ENCODE measurements around the gene SOX5.
"Not testable (repeated sequence)": the region's sequence is repeated elsewhere in the genome, so short reads cannot be mapped to it uniquely, and the experiment has no call there.

Gene SOX5

DNA sequence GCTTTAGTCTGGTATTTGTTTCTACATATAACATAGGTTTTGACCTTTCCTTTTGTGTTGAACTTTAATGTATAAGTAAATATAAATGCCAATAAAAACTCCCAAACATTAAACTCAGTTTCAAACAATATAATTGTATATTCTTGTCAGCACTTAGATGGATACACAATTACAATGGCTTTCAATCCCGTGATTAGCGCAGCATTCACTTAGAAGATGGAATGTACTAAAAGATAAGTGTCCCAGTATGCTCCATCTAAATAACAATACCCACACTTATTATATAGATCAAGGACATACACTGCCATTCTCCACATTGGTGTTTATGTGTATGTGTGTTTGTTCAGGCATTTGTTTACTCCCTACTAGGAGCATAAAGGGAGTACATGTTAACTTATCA is 193.1 kb downstream of the SOX5 start:
- no peak for DNase-seq (ENCODE audit: low read depth)

DNA sequence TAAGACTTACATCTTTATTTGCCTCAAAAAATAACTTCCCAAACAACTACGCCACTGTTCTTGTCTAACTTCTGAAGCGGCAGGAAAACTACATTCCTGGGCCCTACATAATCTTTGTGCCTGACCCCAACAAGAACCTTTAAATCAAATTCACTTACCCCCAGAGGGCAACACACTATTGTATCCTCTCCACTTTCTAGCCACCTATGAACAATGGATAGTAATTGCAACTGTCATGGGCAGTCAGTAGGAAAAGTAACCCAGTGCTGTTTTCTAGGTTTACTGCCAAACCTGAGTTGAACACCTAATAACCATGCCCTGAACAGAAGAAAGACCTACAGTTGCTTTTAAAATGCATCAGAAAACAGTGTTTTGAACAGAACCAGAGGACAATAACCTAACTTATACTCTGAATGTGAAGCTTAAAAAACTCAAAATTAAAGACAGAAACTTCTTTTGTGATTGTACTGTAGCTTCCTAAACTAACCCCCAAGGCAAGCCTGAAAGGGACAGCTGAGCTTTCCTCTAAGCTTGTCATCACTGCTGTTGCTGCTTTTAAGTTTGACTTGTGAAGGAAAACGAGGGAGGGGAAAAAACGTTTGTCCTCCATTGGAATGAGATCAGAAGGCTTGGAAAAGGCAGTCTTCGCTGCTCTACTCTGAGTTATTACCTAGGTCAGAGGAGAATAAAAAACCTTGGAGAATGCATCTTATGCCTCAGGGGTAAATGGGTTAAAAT is 195.7 kb downstream of the SOX5 start:
- DNase-seq (ENCODE audit: low read depth), result no peak

DNA sequence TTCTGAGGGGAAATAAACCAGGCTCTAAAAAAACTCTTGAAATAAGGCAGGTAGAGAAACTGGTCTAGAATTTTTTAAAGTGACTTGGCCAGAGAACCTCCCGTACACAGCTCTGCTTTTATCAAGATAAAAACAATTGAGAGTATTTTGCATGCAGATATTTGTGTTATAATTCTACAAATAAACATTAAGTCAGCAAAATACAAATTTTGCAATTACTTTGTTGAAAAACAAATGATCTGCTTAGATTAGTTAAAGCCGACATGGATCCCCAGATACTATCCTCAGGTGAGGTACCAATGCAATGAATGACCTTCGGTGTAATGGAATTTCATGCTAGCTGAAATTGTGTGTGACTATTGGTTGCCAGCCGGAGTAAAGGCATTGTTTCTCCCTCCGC is 197.2 kb downstream of the SOX5 start:
- no peak for DNase-seq (ENCODE audit: low read depth)

DNA sequence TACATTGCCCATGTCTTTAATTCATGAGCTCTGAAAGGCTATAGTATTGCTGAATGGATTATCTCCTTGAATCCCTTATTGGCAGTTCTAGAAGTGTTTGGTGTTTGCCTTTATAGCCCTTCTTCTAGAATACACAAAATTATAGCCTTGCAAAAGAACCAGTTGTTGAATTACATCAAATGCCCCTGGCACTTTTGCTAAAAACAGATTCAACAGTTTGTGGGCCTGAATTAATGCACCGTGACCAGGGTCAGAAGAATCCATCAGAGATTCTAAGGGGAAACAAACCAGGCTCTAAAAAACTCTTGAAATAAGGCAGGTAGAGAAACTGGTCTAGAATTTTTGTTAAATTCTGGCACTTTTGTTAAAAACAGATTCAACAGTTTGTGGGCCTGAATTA is 197.8 kb downstream of the SOX5 start:
- no peak for DNase-seq (ENCODE audit: low read depth)

DNA sequence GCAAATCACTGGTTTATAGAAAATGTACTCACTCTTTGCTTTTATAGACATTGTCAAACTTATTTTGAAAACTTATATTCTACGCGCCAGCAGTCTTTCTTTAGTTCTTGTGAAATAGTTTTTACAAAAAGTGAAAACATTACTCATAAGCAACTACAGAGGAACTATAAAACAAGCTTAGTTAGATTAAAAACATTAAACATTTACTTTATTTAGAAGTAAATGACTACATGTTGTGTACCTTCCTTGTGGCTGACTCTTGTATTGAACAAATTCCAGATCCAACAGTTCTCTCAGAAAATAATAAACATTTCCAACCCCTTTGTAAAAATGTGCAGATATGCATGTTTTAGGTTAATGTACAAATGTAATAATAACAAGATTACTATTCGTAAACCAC is 198.5 kb downstream of the SOX5 start:
- DNase-seq (ENCODE audit: low read depth), result no peak

DNA sequence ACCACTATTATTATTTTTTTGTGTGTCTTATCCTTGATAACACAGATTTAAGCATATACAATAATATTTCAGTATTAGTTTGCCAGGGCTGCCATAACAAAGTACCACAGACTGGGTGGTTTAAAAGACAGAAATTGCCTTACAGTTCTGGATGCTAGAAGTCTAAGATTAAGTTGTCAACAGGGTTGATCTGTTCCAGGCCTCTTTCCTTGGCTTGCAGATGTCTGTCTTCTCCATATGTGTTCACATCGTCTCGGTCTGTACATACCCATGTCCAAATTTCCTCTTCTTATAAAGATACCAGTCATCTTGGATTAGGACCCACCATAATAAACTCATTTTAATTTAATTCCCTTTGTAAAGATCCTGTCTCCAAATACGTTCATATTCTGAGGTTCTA is 204.8 kb downstream of the SOX5 start:
- DNase-seq (ENCODE audit: low read depth), result no peak

DNA sequence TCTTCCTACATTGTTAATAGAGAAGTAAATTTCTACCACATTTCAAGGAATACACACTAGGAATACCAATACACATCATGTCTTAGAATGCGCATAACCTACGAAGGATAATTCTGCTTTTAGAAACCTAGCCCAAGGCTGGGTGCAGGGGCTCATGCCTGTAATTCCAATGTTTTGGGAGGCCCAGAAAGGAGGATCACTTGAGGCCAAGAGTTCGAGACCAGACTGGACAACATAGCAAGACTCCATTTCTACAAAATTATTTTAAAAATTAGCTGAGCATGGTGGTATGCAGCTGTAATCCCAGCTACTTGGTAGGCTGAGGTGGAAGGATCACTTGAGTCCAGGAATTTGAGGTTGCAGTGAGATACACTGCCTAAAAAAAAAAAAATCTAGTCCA is 206.9 kb downstream of the SOX5 start:
- DNase-seq (ENCODE audit: low read depth), result no peak

DNA sequence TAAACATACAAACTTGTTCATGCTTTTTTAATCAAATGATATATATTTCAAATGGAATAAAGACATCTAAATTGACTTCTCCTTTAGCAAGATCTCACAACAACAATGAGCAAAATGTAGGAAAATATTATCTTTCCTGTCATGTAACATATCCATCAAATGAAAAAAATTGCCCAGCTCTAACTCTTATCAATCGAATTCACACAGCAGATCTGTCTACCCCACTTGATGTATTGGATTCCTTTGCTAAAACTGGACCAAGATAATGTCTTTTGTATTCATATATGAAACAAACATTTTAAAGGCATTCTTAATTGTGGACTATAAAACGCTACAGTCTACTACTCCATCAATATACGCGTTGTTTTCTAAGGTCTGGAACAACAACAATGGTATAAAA is 218.0 kb downstream of the SOX5 start:
- DNase-seq (ENCODE audit: low read depth), result no peak

DNA sequence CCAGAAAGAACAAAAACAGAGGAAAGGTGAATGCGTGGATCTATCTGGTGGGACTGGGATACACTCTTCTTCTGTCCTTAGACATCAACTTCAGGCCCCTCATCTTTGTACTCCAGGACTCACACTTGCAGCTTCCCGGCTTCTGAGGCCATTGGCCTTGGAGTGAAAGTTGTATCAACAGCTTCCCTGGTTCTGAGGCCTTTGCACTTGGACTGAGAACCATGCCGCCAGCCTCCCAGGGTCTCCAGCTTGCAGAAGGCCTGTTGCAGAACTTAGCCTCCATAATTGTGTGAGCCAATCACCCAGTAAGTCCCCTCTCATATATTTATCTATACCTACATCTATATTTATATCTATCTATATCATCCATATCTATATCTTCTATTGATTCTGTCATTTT is 218.4 kb downstream of the SOX5 start:
- no peak for DNase-seq (ENCODE audit: low read depth)

DNA sequence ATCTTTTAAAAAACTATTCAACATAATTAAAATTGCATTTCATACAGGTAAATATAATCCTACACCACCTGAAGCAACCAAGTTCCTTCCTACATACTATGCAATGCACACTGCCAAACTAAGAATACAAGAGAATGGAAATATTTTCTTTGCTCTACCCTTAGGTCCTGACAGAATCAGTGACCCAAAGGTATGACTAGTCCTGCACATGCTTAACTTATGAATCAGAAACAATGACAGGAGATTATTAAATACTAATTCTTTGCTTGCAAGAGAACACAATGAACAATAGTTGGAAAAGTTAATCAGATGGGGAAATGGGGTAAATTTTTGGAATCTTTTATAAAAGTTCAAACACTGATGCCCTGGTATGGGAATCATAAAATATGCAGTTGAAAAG is 220.1 kb downstream of the SOX5 start:
- peak; percentile 15 for DNase-seq (ENCODE audit: low read depth)

DNA sequence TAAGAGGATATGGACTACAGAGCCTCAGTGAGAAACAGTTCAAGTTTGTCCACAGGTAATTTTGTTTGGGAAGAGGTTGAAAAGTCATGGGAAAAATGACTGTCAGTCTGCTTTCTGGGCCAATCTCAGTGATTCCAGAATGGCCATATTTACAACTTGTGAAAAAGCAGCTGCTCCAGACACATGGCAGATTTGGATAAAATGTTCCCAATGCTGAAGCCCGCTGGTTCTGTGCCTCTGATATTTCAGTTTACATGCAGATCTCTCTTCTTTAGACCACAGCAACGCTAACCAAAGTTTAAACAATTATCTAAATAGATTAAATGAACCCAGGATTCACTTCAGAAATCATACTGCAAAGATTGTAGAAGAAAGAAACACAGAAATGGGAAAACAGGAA is 222.8 kb downstream of the SOX5 start:
- no peak for DNase-seq (ENCODE audit: low read depth)

DNA sequence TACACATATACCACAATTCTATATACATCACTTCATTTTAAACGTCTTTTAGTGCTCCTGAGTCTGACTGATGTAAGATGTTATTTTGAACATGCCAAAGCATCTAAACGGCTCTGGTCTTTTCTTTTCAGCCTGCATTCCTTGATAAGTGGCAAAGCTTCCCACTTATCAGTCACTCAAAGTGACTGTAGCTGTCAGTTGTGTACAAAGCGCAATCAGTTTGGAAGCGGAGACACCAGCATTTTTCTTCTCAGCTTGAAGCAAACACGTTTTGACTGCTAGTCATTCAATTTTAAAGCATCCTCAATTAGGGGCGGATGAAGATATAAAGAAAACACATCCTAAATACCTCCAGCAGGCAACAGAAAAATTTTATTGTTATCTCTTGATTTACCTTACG is 226.8 kb downstream of the SOX5 start:
- no peak for DNase-seq (ENCODE audit: low read depth)

DNA sequence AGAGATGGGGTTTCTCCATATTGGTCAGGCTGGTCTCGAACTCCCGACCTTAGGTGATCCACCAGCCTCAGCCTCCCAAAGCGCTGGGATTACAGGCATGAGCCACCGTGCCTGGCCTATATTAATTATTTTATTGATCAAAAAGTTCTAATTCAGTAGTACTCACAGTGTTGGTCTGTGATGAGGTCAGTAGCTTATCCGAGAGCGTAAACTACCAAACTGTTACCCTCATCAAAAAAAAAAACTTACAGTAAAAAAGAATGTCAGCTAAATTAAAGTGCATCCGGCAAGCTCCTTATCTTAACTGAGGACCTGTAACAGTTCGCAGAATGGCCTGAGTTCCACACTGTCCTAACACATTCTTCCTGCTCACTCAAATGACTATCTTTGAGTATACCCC is 228.2 kb downstream of the SOX5 start:
- no peak for DNase-seq (ENCODE audit: low read depth)

DNA sequence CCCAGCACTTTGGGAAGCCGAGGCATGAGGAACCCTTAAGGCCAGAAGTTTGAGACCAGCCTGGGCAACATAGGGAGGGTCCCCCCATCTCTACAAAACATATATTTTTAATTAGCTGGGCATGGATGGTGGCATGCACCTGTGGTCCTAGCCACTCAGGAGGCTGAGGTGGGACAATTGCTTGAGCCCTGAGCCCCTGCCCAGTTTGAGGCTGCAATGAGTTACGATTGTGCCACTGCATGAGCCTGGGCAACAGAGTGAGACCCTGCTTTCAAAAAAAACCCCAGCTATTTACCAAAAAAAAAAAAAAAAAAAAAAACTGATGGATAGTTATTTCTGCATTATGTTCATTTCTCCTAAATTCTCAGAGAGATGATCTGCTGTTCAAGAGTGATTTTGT is 230.0 kb downstream of the SOX5 start:
- DNase-seq (ENCODE audit: low read depth), result no peak

DNA sequence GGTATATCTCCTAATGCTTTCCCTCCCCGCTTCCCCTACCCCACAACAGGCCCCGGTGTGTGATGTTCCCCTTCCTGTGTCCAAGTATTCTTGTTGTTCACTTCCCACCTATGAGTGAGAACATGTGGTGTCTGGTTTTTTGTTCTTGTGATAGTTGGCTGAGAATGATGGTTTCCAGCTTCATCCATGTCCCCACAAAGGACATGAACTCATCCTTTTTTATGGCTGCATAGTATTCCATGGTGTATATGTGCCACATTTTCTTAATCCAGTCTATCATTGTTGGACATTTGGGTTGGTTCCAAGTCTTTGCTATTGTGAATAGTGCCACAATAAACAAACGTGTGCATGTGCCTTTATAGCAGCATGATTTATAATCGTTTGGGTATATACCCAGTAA is 239.1 kb downstream of the SOX5 start:
- not testable (repeated sequence) for DNase-seq (ENCODE audit: low read depth)

DNA sequence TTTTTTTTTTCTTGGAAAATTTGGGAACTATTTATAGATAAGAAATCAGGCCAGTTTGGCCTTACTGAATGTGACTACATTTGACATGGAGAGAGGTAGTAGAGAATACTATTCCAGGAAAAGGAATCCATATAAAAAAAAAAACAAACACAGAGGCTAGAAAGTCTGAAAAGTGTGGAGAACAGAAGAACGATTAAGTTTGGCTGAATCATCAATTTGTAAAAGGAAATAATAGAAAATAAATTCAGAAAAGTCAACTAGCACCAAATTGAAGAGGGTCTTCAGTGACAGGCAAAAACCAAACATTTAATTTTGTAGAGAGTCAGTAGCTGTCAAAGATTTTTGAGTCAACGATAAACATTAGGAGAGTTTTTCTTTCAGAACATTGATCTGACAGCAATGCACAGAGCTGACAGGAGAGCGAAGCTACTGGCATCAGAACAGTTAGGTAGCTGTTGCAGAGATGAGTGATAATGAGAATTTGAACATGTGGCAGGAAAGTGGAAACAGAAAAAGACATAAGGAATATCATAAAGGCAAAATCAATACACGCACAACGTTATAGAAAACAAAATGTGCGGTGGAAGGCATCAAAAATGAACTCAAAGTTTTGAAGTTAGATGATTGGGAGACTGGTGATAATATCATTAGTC is 241.2 kb downstream of the SOX5 start:
- DNase-seq (ENCODE audit: low read depth), result no peak

DNA sequence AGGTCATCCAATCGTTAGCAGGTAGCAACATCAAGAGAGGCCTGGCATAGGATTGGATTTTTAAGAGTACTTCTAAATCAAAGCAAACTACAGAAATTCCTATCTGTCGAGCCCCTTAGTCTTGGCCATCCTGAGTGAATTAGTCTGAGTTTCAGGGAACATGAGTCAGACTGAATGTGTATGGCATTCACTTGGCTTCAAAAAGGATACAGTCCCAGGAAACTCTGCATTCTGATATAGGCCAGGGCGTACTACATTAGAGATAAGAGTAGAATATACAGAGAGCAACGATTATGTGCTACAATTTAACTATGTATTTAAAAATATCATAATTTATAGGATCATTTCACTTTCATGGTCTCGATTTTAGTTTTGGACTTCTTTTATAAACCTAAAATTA is 242.2 kb downstream of the SOX5 start:
- no peak for DNase-seq (ENCODE audit: low read depth)

DNA sequence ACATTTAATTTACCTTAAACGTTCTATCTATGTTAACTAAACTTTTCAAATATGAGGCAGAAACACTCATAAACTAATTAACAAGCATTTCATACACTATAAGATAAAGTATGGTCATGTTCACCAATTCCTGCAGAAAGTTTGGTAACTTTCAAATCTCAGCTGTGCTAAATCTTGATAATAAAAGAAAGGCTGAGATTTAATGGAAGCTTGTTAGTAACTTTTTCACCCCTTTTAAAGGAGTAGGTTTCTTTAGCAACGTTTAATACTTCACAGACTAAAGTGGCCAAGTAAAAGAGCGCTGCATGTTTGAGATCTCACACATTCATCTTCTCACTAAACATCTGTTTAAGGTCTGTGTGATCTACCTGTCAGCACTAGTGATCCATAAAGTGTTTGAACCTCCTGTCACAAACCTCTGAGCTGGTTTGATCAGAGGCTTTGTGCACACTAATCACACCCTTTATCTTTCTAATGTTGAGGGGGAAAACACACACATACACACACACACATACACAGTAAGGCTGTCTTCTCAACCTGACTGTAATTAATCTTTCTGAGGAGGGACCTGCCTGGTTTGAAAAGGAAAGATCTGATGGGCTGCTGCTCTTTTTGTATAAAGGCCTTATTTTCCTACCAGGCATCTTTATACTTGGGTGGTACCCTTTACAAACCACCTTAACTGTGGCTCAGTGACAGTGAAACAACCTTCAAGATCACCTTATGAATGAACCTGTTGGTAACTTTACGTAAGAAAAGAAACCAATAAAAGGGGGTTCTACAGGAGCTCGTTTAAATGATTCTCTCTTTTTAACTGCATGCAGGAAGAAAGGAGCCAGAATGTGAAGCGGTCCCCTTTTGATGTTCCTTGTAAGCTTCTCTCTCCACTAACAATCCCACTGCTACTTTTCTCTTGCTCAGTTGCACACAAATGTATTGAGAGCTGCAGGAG is 244.2 kb downstream of the SOX5 start:
- DNase-seq (ENCODE audit: low read depth), result no peak

DNA sequence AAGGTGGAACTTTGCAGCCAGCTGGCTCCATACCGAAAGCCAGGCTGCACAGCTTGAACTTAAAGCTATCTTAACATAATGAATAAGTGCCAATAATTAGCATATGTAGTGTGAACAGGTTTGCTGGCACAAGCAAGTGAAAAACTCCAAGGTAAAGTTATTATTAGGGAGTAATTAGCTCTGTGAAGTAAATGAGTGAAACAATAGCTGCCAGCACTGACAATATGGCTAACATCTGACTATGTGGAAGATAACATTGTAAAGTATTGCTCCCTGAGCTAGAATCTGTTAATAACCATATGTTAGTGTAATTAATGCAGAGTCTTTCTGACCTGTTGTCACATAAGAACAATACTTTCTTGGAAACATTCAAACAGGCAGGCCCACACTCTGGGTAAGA is 246.4 kb downstream of the SOX5 start:
- DNase-seq (ENCODE audit: low read depth), result no peak

DNA sequence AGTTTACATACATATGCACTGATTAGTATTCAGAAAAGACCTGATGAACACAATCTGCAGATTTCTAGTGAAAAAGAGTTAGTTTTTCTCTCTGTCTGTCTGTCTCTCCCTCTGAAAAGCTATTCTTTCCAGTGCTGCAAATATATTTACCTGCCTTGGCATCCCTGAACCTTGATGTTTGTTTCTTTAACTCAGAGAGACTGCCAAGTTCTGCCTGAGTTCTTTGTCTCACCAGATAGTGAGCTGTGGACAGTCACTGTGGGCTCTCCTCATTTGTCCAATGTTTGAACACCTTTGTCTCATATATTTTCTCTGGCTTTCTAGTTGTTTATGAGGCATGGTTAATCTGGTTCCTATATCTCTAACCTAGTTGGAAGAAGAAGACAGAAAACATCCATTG is 250.4 kb downstream of the SOX5 start:
- no peak for DNase-seq (ENCODE audit: low read depth)

DNA sequence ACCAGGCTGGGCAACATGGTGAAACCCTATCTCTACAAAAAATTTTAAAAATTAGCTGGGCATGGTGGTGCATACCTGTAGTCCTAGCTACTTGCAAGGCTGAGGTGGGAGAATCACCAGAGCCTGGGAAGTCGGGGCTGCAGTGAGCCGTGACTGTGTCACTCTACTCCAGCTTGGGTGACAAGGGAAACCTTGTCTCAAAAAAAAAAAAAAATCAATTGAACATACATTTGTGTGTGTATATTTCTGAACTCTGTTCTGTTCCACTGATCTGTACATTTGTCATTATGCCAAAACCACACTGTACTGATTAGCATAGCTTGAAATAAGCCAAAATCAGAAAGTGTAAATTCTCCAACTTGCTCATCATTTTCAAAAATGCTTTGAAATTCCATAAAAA is 254.6 kb downstream of the SOX5 start:
- no peak for DNase-seq (ENCODE audit: low read depth)

DNA sequence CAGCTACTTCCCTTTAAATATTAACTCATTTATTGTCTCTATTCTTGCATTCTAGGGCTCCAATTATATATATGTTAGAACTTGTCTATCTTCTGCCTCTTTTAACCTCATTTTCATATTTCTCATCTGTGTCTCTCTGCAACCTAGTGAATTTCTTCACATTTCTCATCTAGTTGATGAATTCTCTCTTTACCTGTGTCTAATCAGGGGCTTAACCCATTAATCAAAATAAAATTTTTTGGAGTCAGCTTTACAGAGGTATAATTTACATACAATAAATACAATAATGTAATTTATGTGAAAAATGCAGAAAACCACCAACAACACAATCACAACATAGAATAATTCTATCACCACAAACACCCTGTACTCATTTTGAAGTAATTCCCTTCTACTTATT is 255.2 kb downstream of the SOX5 start:
- DNase-seq (ENCODE audit: low read depth), result no peak

DNA sequence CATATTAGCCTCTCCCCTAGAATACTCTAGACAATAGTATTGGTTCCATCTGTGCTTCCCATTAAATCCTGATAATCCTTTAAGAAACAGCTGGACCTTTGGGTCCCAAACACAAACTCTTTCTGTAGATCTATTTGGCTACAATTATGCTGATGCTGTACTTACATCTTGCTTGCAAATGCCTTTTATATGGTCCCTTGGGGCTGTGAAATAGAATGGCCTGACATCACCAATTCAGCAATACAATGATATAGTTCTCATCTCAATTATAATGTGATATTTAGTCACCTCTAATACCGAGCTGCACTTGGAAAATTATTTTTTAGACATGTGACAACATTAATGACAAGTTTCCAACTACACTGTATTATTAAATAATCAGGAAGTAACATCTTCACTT is 261.5 kb downstream of the SOX5 start:
- no peak for DNase-seq (ENCODE audit: low read depth)
